ENCODE measurements around the gene ZNF654. TPM values are rescaled to one million over a fixed set of nuclear protein-coding genes. Genes with fewer than 3 reads are reported as not detected.

Gene ZNF654
- polyA plus RNA-seq, 3 donors: 3.0 to 7.2 (median 4.8) TPM

DNA sequence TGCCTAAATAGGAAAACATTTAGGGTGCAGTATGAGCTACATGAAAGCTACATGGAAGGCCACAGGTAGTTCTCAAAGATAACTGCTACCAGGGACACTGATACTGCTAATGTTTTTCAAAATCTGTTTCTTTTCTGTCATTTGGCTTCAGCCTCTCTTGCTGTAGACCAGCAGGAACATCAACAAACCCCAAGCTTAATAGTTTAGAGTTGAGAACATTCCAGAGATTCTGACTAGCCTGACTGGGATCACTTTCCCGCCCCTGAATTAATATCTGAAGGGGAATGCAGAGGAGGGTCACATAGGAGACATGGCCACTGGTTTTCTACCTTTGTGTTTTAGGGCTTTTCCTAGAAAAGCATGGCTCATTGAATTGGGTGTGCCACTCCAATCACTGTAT, 73.8 kb downstream of the ZNF654 start:
- no peaks in the 10 kb centered on the region for H3K9me3 ChIP-seq (replicated peaks in 1 of 2; ENCODE audit: control insufficient read depth in 1 of 2, insufficient read depth in 1 of 2, low read length in 2 of 2)
- Mint-ChIP-seq H3K36me3 (peaks cover 43 to 57% of the 10 kb centered on the region in 2 donors), H3K27ac (no peak overlapping the region), H3K9me3 (no peaks in the 10 kb centered on the region), H3K4me1 (no peaks in the 10 kb centered on the region), H3K4me3 (no peak overlapping the region), H3K27me3 (ENCODE audit: low read depth in 3 of 3) (no peaks in the 10 kb centered on the region)
- TF ChIP-seq, protein P1, sequence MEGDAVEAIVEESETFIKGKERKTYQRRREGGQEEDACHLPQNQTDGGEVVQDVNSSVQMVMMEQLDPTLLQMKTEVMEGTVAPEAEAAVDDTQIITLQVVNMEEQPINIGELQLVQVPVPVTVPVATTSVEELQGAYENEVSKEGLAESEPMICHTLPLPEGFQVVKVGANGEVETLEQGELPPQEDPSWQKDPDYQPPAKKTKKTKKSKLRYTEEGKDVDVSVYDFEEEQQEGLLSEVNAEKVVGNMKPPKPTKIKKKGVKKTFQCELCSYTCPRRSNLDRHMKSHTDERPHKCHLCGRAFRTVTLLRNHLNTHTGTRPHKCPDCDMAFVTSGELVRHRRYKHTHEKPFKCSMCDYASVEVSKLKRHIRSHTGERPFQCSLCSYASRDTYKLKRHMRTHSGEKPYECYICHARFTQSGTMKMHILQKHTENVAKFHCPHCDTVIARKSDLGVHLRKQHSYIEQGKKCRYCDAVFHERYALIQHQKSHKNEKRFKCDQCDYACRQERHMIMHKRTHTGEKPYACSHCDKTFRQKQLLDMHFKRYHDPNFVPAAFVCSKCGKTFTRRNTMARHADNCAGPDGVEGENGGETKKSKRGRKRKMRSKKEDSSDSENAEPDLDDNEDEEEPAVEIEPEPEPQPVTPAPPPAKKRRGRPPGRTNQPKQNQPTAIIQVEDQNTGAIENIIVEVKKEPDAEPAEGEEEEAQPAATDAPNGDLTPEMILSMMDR (IDR thresholded peaks at IDR 0.05): no peak
- intact Hi-C loops (cut with micrococcal nuclease): no loop called here
- no peaks in the 10 kb centered on the region for H3K27me3 ChIP-seq (ENCODE audit: control insufficient read depth in 2 of 2, insufficient read depth in 2 of 2, low read length in 2 of 2)
- no peak overlapping the region for H3K4me2 ChIP-seq (replicated peaks; ENCODE audit: extremely low read depth, low read length, poor library complexity, severe bottlenecking)
- no peak overlapping the region for H3K9ac ChIP-seq (ENCODE audit: insufficient read depth, low read length, poor library complexity, severe bottlenecking)
- WGBS (ENCODE audit: insufficient coverage): 100% methylated on average over 1 of the region's 1 CpG
- no peaks in the 10 kb centered on the region for H4K20me1 ChIP-seq (ENCODE audit: insufficient read depth, low read length)
- H3K79me2 ChIP-seq (ENCODE audit: insufficient read depth, low read length): no peaks in the 10 kb centered on the region
- H2AFZ ChIP-seq (ENCODE audit: insufficient read depth, low read depth, low read length, poor library complexity, severe bottlenecking): no peak overlapping the region
- H3K36me3 ChIP-seq (replicated peaks in 1 of 2; ENCODE audit: control insufficient read depth in 1 of 2, insufficient read depth in 2 of 2, low read length in 2 of 2): peaks cover 58 to 91% of the 10 kb centered on the region in 2 donors
- DNase-seq: no peak
- no peak overlapping the region for H3K4me3 ChIP-seq (replicated peaks in 1 of 3; ENCODE audit: low read depth in 2 of 3, low read length in 3 of 3)
- no peak overlapping the region for H3K27ac ChIP-seq (ENCODE audit: low read depth in 1 of 2, low read length in 2 of 2)
- no peaks in the 10 kb centered on the region for H3K4me1 ChIP-seq (ENCODE audit: control insufficient read depth in 1 of 2, insufficient read depth in 2 of 2, low read length in 2 of 2)

DNA sequence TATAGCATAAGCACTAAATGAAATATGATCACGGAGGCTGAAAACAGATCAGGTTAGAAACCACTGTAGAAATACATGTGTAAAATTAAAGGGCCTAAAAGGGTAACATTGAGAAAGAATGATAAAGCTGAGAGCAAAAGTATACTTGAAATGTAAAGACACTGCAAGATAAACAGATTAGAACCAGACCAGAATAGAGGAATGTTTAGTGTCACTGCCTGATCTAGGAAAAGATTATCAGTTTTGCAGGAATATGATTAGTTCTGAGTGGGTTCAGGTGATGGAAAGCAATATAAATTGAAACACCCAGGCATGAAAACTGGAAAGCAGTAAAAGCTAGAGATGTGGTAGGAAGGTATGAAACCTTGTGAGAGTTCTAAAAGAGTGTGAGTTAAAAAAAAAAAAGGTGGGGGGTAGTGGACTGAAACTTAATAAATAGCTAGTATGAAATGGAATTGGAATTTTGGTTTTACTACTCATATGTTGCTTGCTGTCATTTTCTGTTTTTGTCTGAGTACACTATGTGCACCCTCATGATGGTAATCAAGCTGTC, 74.7 kb downstream of the ZNF654 start:
- intact Hi-C loops (cut with micrococcal nuclease): no loop called here
- WGBS (ENCODE audit: insufficient coverage): no CpG with 5 or more reads among the region's 1 CpG
- Mint-ChIP-seq H3K4me3 (no peak overlapping the region), H3K36me3 (peaks cover 47 to 61% of the 10 kb centered on the region in 2 donors), H3K4me1 (no peaks in the 10 kb centered on the region), H3K27me3 (ENCODE audit: low read depth in 3 of 3) (no peaks in the 10 kb centered on the region), H3K27ac (no peak overlapping the region), H3K9me3 (no peaks in the 10 kb centered on the region)
- TF ChIP-seq, protein P1 (IDR thresholded peaks at IDR 0.05): no peak
- Histone ChIP-seq H3K4me3 (replicated peaks in 1 of 3; ENCODE audit: low read depth in 2 of 3, low read length in 3 of 3) (no peak overlapping the region), H3K4me2 (replicated peaks; ENCODE audit: extremely low read depth, low read length, poor library complexity, severe bottlenecking) (no peak overlapping the region), H3K9ac (ENCODE audit: insufficient read depth, low read length, poor library complexity, severe bottlenecking) (no peak overlapping the region), H3K36me3 (replicated peaks in 1 of 2; ENCODE audit: control insufficient read depth in 1 of 2, insufficient read depth in 2 of 2, low read length in 2 of 2) (peaks cover 63 to 97% of the 10 kb centered on the region in 2 donors), H4K20me1 (ENCODE audit: insufficient read depth, low read length) (no peaks in the 10 kb centered on the region), H3K4me1 (ENCODE audit: control insufficient read depth in 1 of 2, insufficient read depth in 2 of 2, low read length in 2 of 2) (no peaks in the 10 kb centered on the region), H2AFZ (ENCODE audit: insufficient read depth, low read depth, low read length, poor library complexity, severe bottlenecking) (no peak overlapping the region), H3K9me3 (replicated peaks in 1 of 2; ENCODE audit: control insufficient read depth in 1 of 2, insufficient read depth in 1 of 2, low read length in 2 of 2) (no peaks in the 10 kb centered on the region), H3K27me3 (ENCODE audit: control insufficient read depth in 2 of 2, insufficient read depth in 2 of 2, low read length in 2 of 2) (no peaks in the 10 kb centered on the region), H3K79me2 (ENCODE audit: insufficient read depth, low read length) (no peaks in the 10 kb centered on the region), H3K27ac (ENCODE audit: low read depth in 1 of 2, low read length in 2 of 2) (no peak overlapping the region)
- DNase-seq: no peak
